Caco-2 (cell line): ENCODE data around the gene YAP1. TPM values are rescaled to one million over a fixed set of nuclear protein-coding genes. Genes with fewer than 3 reads are reported as not detected.

Experiments used
- BruUV-seq: library from RNA; stranded (reverse); fragments of 400-500 nt; replicated peaks from 2 replicates; lab custom pipeline; 2021; lab: Mats Ljungman, UMichigan
- CTCF ChIA-PET: fragments of 300-600 bp; sonication (Branson Sonifier 250); formaldehyde crosslinking; loops from one replicate; lab custom pipeline; 2022; ENCODE audit warnings: antibody characterized with exemption; lab: Charles Lee
- POLR2A ChIA-PET: fragments of 300-600 bp; sonication (Branson Sonifier 250); formaldehyde crosslinking; loops from one replicate; lab custom pipeline; 2022; ENCODE audit warnings: antibody characterized with exemption; lab: Charles Lee
- DNase-seq, 2 experiments: peaks; one replicate each; pipeline versions ENCODE4 v3.0.0 to v3.0.0-alpha.2; 2020 to 2022
- H3K27me3 ChIP-seq: replicated peaks from 2 replicates; pipeline ENCODE4 v1.6.0; 2011; ENCODE audit warnings: low read length; ENCODE audit not compliant: control insufficient read depth, insufficient read depth
- H3K36me3 ChIP-seq: 2 replicates; pipeline ENCODE4 v1.5.1; 2011; ENCODE audit warnings: low read length; ENCODE audit not compliant: control insufficient read depth, insufficient read depth
- H3K4me1 ChIP-seq: fragments of 250-450 bp; sonication (Bioruptor Pico); 2 replicates; pipeline ENCODE4 v1.5.1; 2020; ENCODE audit warnings: mild to moderate bottlenecking
- H3K4me3 ChIP-seq: 2 replicates; pipeline ENCODE4 v1.5.1; 2011; ENCODE audit warnings: low read depth, mild to moderate bottlenecking, control low read depth, low read length
- H3K9me3 ChIP-seq: fragments of 250-450 bp; sonication (Bioruptor Pico); 2 replicates; pipeline ENCODE4 v1.5.1; 2020; ENCODE audit warnings: mild to moderate bottlenecking, moderate library complexity
- H3K27ac Mint-ChIP-seq: one replicate; pipeline ENCODE4 v1.8.0; 2022; ENCODE audit warnings: mixed read lengths; ENCODE audit not compliant: unreplicated experiment
- H3K27me3 Mint-ChIP-seq: one replicate; pipeline ENCODE4 v1.8.0; 2022; ENCODE audit warnings: mixed read lengths; ENCODE audit not compliant: insufficient read depth, unreplicated experiment
- H3K36me3 Mint-ChIP-seq: one replicate; pipeline ENCODE4 v1.8.0; 2022; ENCODE audit warnings: mild to moderate bottlenecking, mixed read lengths; ENCODE audit not compliant: insufficient read depth, unreplicated experiment
- H3K4me1 Mint-ChIP-seq: one replicate; pipeline ENCODE4 v1.8.0; 2022; ENCODE audit warnings: low read depth, mixed read lengths; ENCODE audit not compliant: unreplicated experiment
- H3K4me3 Mint-ChIP-seq: one replicate; pipeline ENCODE4 v1.8.0; 2022; ENCODE audit warnings: mild to moderate bottlenecking, moderate library complexity, mixed read lengths; ENCODE audit not compliant: unreplicated experiment
- H3K9me3 Mint-ChIP-seq: one replicate; pipeline ENCODE4 v1.8.0; 2022; ENCODE audit warnings: mixed read lengths; ENCODE audit not compliant: unreplicated experiment
- intact Hi-C: fragments of 100-400 bp; cut with micrococcal nuclease; formaldehyde crosslinking; loops from one replicate; pipeline ENCODE4 v1.10.0; 2022; ENCODE audit not compliant: unreplicated experiment
- total RNA-seq: library from RNA; stranded (reverse); gene quantifications from 2 replicates; pipeline ENCODE4 v1.2.3, GENCODE V29; 2022
- TF ChIP-seq, protein P1 (sequence below), 2 experiments: fragments of 200-600 bp in 1 of 2; IDR thresholded peaks; 1 replicate in 1 of 2; 2 replicates in 1 of 2; pipeline versions ENCODE4 v1.5.1 to v1.8.0; 2011 to 2022; ENCODE audit warnings: antibody characterized with exemption in 1 of 2, control low read depth in 1 of 2, inconsistent platforms in 1 of 2, low read depth in 1 of 2, low read length in 1 of 2, mild to moderate bottlenecking in 1 of 2, moderate library complexity in 1 of 2; ENCODE audit not compliant: insufficient read depth in 1 of 2, severe bottlenecking in 1 of 2, unreplicated experiment in 1 of 2

Gene YAP1
- total RNA-seq, 1 experiment from 2014 or later, result 207 TPM

DNA sequence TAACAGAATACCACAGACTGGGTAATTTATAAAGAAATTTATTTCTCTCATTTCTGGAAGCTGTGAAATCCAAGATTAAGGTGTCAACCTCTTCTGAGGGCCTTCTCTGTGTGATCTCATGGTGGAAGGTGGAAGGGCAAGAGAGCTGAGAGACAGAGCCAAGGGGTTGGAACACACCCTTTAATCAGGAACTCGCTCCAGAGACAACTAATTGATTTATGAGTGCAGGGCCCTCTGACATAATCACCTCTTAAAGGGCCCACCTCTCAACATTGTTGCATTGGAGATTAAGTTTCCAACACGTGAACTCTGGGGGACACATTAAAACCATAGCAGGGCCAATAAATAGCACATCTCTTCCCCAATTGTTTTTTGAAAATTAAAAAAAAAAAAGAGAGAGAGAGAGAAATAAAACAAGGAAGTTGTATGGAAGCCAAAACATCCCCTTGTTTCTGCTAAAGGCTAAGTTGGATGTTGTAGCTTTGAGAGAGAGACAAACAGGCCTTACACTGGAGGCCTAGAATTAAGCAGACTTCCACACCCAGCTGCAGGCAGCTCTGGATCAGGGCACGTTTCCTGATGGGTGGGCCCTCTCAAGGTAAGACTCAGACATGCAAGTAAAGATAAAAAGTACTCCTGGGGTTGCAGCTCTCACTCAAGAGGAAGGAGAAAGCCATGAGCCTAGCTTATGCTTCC, 142.9 kb downstream of the YAP1 start:
- Mint-ChIP-seq H3K27me3 (no peaks in the 10 kb centered on the region), H3K27ac (no peak overlapping the region), H3K9me3 (no peaks in the 10 kb centered on the region), H3K36me3 (no peaks in the 10 kb centered on the region), H3K4me1 (no peaks in the 10 kb centered on the region), H3K4me3 (no peak overlapping the region)
- BruUV-seq, result no TSS peak
- DNase-seq, result peak in 1 of 2 experiments; percentile 67
- TF ChIP-seq, protein P1, sequence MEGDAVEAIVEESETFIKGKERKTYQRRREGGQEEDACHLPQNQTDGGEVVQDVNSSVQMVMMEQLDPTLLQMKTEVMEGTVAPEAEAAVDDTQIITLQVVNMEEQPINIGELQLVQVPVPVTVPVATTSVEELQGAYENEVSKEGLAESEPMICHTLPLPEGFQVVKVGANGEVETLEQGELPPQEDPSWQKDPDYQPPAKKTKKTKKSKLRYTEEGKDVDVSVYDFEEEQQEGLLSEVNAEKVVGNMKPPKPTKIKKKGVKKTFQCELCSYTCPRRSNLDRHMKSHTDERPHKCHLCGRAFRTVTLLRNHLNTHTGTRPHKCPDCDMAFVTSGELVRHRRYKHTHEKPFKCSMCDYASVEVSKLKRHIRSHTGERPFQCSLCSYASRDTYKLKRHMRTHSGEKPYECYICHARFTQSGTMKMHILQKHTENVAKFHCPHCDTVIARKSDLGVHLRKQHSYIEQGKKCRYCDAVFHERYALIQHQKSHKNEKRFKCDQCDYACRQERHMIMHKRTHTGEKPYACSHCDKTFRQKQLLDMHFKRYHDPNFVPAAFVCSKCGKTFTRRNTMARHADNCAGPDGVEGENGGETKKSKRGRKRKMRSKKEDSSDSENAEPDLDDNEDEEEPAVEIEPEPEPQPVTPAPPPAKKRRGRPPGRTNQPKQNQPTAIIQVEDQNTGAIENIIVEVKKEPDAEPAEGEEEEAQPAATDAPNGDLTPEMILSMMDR (IDR thresholded peaks at IDR 0.05; ENCODE audit: insufficient read depth in 1 of 2, low read depth in 1 of 2, low read length in 1 of 2, severe bottlenecking in 1 of 2, unreplicated experiment in 1 of 2), result no peak
- intact Hi-C loops, result no loop called here
- ChIA-PET CTCF (interaction anchor here (1.7 kb wide), 1 partner anchor 15 kb away, joined by 7 read pairs; no protein-coding TSS in a partner anchor), POLR2A (interaction anchor here (0.6 to 0.7 kb wide), 3 partner anchors 16 to 101 kb away, joined by 3 read pairs; no protein-coding TSS in a partner anchor)
- Histone ChIP-seq H3K4me1 (0 out of 2 replicates have a peak, but pooled peaks cover 4% of the 10 kb centered on the region), H3K9me3 (no peaks in the 10 kb centered on the region), H3K4me3 (no peak overlapping the region), H3K27me3 (no peaks in the 10 kb centered on the region), H3K36me3 (no peaks in the 10 kb centered on the region)

DNA sequence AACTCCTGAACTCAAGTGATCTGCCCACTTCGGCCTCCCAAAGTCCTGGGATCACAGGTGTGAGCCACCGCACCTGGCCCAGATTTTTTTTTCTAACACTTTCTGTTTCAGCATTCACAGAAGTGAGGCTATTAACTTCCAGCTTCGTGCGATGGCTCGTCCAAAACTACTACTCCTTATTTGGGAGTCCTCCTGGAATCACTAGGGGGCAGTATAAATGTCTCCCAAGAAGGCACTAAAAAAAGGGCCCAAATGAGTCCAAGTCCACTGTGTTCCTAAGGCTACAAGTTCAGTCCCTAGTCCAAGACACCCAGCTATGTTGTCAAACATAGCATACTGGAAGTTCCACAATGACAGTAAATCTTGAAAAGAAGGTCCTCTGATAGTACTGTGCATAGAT, 143.8 kb downstream of the YAP1 start:
- ChIA-PET POLR2A (no interaction called here), CTCF (interaction anchor here (1.7 kb wide), 1 partner anchor 14 kb away, joined by 7 read pairs; no protein-coding TSS in a partner anchor)
- intact Hi-C loops, result no loop called here
- H3K4me1 Mint-ChIP-seq, result no peaks in the 10 kb centered on the region
- no peaks in the 10 kb centered on the region for H3K27me3 Mint-ChIP-seq
- no peaks in the 10 kb centered on the region for H3K36me3 ChIP-seq
- no peak overlapping the region for H3K27ac Mint-ChIP-seq
- no peaks in the 10 kb centered on the region for H3K9me3 Mint-ChIP-seq
- no peaks in the 10 kb centered on the region for H3K9me3 ChIP-seq
- H3K36me3 Mint-ChIP-seq, result no peaks in the 10 kb centered on the region
- H3K27me3 ChIP-seq, result no peaks in the 10 kb centered on the region
- no peak overlapping the region for H3K4me3 ChIP-seq
- BruUV-seq, result no TSS peak
- no peak overlapping the region for H3K4me3 Mint-ChIP-seq
- H3K4me1 ChIP-seq, result 0 out of 2 replicates have a peak, but pooled peaks cover 4% of the 10 kb centered on the region
- no peak for DNase-seq
- TF ChIP-seq, protein P1 (IDR thresholded peaks at IDR 0.05; ENCODE audit: insufficient read depth in 1 of 2, low read depth in 1 of 2, low read length in 1 of 2, severe bottlenecking in 1 of 2, unreplicated experiment in 1 of 2), result peak in 1 of 2 experiments; percentile 41

DNA sequence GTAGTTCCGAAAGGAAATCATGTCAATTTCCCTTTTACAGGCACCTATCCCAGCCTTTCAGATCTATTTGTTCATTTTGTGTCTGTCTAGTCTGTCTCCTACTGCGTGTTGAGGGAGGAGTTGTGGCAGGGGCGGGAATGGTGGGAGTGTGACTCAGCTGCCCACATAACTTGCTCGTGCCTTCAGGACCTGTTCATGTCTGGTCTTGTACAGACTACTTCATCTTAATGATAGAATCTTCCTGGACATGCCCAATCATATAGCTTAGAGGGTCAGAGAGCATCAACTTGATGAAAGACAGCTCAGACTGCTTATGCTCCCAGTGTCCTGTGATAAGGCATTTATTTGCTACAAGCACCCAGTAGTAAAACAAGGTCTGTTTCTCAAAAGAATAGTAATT, 146.0 kb downstream of the YAP1 start:
- Mint-ChIP-seq H3K36me3 (no peaks in the 10 kb centered on the region), H3K27ac (peak overlapping the region; percentile 9), H3K4me1 (no peaks in the 10 kb centered on the region), H3K9me3 (no peaks in the 10 kb centered on the region), H3K27me3 (no peaks in the 10 kb centered on the region), H3K4me3 (no peak overlapping the region)
- BruUV-seq, result no TSS peak
- ChIA-PET POLR2A (no interaction called here), CTCF (interaction anchor here (1.0 kb wide), 1 partner anchor 13 kb away, joined by 4 read pairs; no protein-coding TSS in a partner anchor)
- peak in 1 of 2 experiments; percentile 71 for DNase-seq
- TF ChIP-seq, protein P1 (IDR thresholded peaks at IDR 0.05; ENCODE audit: insufficient read depth in 1 of 2, low read depth in 1 of 2, low read length in 1 of 2, severe bottlenecking in 1 of 2, unreplicated experiment in 1 of 2), result no peak
- H3K36me3 ChIP-seq, result no peaks in the 10 kb centered on the region
- H3K27me3 ChIP-seq, result no peaks in the 10 kb centered on the region
- H3K4me1 ChIP-seq, result 0 out of 2 replicates have a peak, but pooled peaks cover 4% of the 10 kb centered on the region
- intact Hi-C loops, result no loop called here
- H3K4me3 ChIP-seq, result no peak overlapping the region
- H3K9me3 ChIP-seq, result no peaks in the 10 kb centered on the region
